Nasal cavity respiratory epithelium epithelial cell of viscerocranial mucosa (primary cell): Measurements from ENCODE around the gene CAPN11. TPM values are rescaled to one million over a fixed set of nuclear protein-coding genes. Genes with fewer than 3 reads are reported as not detected.

ENCODE experiments used
- total RNA-seq: library from RNA; depleted of rRNA; stranded (reverse); fragments of >200 nt; gene quantifications from 2 replicates; pipeline ENCODE4 v1.2.3, GENCODE V29; 2014

CAPN11 gene
- not detected in 2 replicates for total RNA-seq

GRCh38 chr6:44158770-44159228, at the start of gene CAPN11:
Gene CAPN11, plus strand, starts transcription at chr6:44158820. Its CDS starts 29 bp downstream, at chr6:44158849.

GRCh38 chr6:44127186-44128019, 31.2 kb upstream of the CAPN11 start, which contains the start of the genes MRPL14 and TMEM63B:
Gene MRPL14, minus strand, starts transcription at chr6:44127452. Its CDS starts 10,841 bp downstream, at chr6:44116611.
Gene TMEM63B, plus strand, starts transcription at chr6:44127554. Its CDS starts 7,031 bp downstream, at chr6:44134585.

GRCh38 chr6:44216677-44217331, 58.2 kb downstream of the CAPN11 start, which contains the start of gene MYMX:
Gene MYMX, plus strand, starts transcription at chr6:44216926. Its CDS starts 546 bp downstream, at chr6:44217472.

GRCh38 chr6:44223319-44224028, 64.9 kb downstream of the CAPN11 start, which contains the start of gene SLC29A1:
Gene SLC29A1, plus strand, starts transcription at chr6:44223595. Its CDS starts 3,719 bp downstream, at chr6:44227314.

Other genes with a start within 250 kb of the CAPN11 start
- gene MRPL14, start 31.4 kb upstream of the CAPN11 start, total RNA-seq = 32.5 and 58.4 TPM in 2 replicates
- gene TMEM63B, start 31.3 kb upstream of the CAPN11 start, total RNA-seq = 38.6 and 106 TPM in 2 replicates
- gene MYMX, start 58.1 kb downstream of the CAPN11 start, total RNA-seq = not detected in 2 replicates
- 3.4 and 7.2 TPM in 2 replicates for gene SLC29A1, start 64.8 kb downstream of the CAPN11 start, total RNA-seq
- gene HSP90AB1, start 88.3 kb downstream of the CAPN11 start, total RNA-seq = 371 and 571 TPM in 2 replicates
- gene SLC35B2, start 98.7 kb downstream of the CAPN11 start, total RNA-seq = 51.9 and 56.0 TPM in 2 replicates
- 4.8 and 6.8 TPM in 2 replicates for gene NFKBIE, start 106.7 kb downstream of the CAPN11 start, total RNA-seq
- under 0.01 and 0.07 TPM in 2 replicates for gene TMEM151B, start 111.6 kb downstream of the CAPN11 start, total RNA-seq
- gene AARS2, start 154.5 kb downstream of the CAPN11 start, total RNA-seq = 10.3 and 23.0 TPM in 2 replicates
- gene SPATS1, start 183.8 kb downstream of the CAPN11 start, total RNA-seq = not detected in 2 replicates
- 17.4 and 25.1 TPM in 2 replicates for gene CDC5L, start 228.9 kb downstream of the CAPN11 start, total RNA-seq